Fibroblast of villous mesenchyme (primary cell): Measurements from ENCODE around the gene SEPTIN8. TPM values are rescaled to one million over a fixed set of nuclear protein-coding genes. Genes with fewer than 3 reads are reported as not detected.
A peak's percentile ranks its signal among the peaks of the same experiment; 100 is the strongest.

Experiments used
- DNase-seq: peaks from one replicate; pipeline ENCODE4 v3.0.0-alpha.2; 2010; ENCODE audit warnings: low read depth
- H3K4me3 ChIP-seq: 2 replicates; pipeline ENCODE4 v1.5.1; 2011; ENCODE audit warnings: low read depth, mild to moderate bottlenecking, low read length
- CTCF ChIP-seq: IDR thresholded peaks from 2 replicates; pipeline ENCODE4 v1.5.1; 2012; ENCODE audit warnings: low read depth, mild to moderate bottlenecking, low read length; ENCODE audit not compliant: insufficient read depth
- total RNA-seq: library from RNA; depleted of rRNA; stranded (reverse); fragments of >200 nt; gene quantifications from 2 replicates; pipeline ENCODE4 v1.2.3, GENCODE V29; 2012

SEPTIN8 gene
- total RNA-seq, 1 donor, result 51.4 TPM

- DNase-seq, result no peak
- TF ChIP-seq CTCF, result no peak
- H3K4me3 ChIP-seq, result no peak overlapping the region
Observed at GRCh38 chr5:132742626-132743025, 34.4 kb downstream of the SEPTIN8 start.

- no peak overlapping the region for H3K4me3 ChIP-seq
- TF ChIP-seq CTCF, result no peak
- no peak for DNase-seq
Observed at GRCh38 chr5:132742158-132742557, 34.9 kb downstream of the SEPTIN8 start.

- no peak for DNase-seq
- no peak overlapping the region for H3K4me3 ChIP-seq
- TF ChIP-seq CTCF, result no peak
Observed at GRCh38 chr5:132739232-132739631, 37.8 kb downstream of the SEPTIN8 start.

GRCh38 chr5:132737982-132738681, 38.9 kb downstream of the SEPTIN8 start:
- no peak for DNase-seq
- H3K4me3 ChIP-seq, result peak overlapping the region; percentile 94

GRCh38 chr5:132736853-132737833, 39.9 kb downstream of the SEPTIN8 start, which contains the start of gene KIF3A:
TSS of gene KIF3A (minus strand) at chr5:132737546. CDS start at chr5:132737419, 127 bp downstream.
- DNase-seq, result peak; percentile 94
- H3K4me3 ChIP-seq, result peak within 1 kb of the TSS; percentile 94

More at GRCh38 chr5:132737982-132738681, 38.9 kb downstream of the SEPTIN8 start:
- TF ChIP-seq CTCF, result no peak

GRCh38 chr5:132734687-132735086, 42.4 kb downstream of the SEPTIN8 start:
- H3K4me3 ChIP-seq, result no peak overlapping the region
- TF ChIP-seq CTCF, result no peak
- no peak for DNase-seq

More at GRCh38 chr5:132736853-132737833, 39.9 kb downstream of the SEPTIN8 start, which contains the start of gene KIF3A:
- no peak for TF ChIP-seq CTCF
